Body of pancreas (tissue), 4 donors: ENCODE results near the gene BOC.

Source experiments
- CTCF ChIP-seq, 7 experiments: fragments of 450-650 bp in 4 of 7; fragments of 200-600 bp in 3 of 7; sonication (generic) in 3 of 7; IDR thresholded peaks; one replicate each; pipeline ENCODE4 v1.5.1; 2016 to 2019; ENCODE audit warnings: antibody characterized with exemption in 7 of 7
- POLR2A ChIP-seq, 3 donors: fragments of 450-650 bp; IDR thresholded peaks; one replicate each; pipeline ENCODE4 v1.6.1; 2016; ENCODE audit warnings: antibody characterized with exemption in 3 of 3, mild to moderate bottlenecking in 2 of 3

DNA sequence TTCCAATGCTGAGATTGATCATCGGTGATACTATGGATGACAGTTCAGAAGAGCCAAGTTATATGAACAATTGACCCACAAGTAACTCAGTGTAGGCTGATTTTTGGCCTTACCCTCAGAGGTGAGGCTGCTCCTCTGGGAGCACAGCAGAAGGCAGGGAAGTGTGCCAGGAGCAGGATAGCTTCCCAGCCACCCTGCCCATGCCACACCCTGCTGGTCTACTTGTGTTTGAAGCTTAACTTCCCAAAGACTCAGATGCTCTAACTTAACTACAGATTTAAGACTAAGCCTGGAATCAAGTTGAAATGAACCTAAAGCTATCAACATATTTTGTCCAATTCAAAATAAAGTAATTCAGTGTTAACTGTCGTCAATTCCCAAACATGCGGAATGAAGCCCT lies 77.5 kb downstream of the BOC start:
- TF ChIP-seq CTCF (IDR thresholded peaks at IDR 0.05) (no peak), POLR2A (IDR thresholded peaks at IDR 0.05) (no peak)
